HepG2 (cell line): ENCODE measurements around the gene GPC2. TPM values are rescaled to one million over a fixed set of nuclear protein-coding genes. Genes with fewer than 3 reads are reported as not detected.

Experiments used
- FOSL2 ChIP-seq: sonication (generic); formaldehyde crosslinking; IDR thresholded peaks from 2 replicates; pipeline ENCODE4 v1.4.0; 2020; ENCODE audit warnings: missing genetic modification reagents
- GRHL1 ChIP-seq: sonication (generic); formaldehyde crosslinking; conservative IDR thresholded peaks from 2 replicates; pipeline ENCODE4 v1.8.0; 2022; ENCODE audit warnings: missing genetic modification reagents
- NCOR1 ChIP-seq: fragments of 200-600 bp; sonication (generic); IDR thresholded peaks from 2 replicates; pipeline ENCODE4 v1.7.0; 2017; ENCODE audit warnings: antibody characterized with exemption, low read length, borderline replicate concordance
- NR2F2 ChIP-seq: IDR thresholded peaks from 2 replicates; pipeline ENCODE4 v1.6.1; 2012; ENCODE audit warnings: low read depth, inconsistent platforms, borderline replicate concordance
- POLR2AphosphoS2 ChIP-seq: IDR thresholded peaks from 2 replicates; pipeline ENCODE4 v1.6.1; 2011; ENCODE audit warnings: low read depth, low read length, improper control_type of control experiment
- THAP8 ChIP-seq: sonication (generic); formaldehyde crosslinking; IDR thresholded peaks from 2 replicates; pipeline ENCODE4 v1.5.1; 2020; ENCODE audit warnings: missing genetic modification reagents, mild to moderate bottlenecking, borderline replicate concordance
- TSC22D2 ChIP-seq: sonication (generic); formaldehyde crosslinking; IDR thresholded peaks from 2 replicates; pipeline ENCODE4 v1.5.1; 2020; ENCODE audit warnings: missing genetic modification reagents, mild to moderate bottlenecking, borderline replicate concordance
- USF2 ChIP-seq, 2 experiments: sonication (generic) in 1 of 2; formaldehyde crosslinking in 1 of 2; IDR thresholded peaks; 2 replicates each; pipeline versions ENCODE4 v1.5.1 to v1.6.1; 2011 to 2020; ENCODE audit warnings: borderline replicate concordance in 1 of 2, low read depth in 1 of 2, low read length in 1 of 2, mild to moderate bottlenecking in 1 of 2, missing genetic modification reagents in 1 of 2, moderate library complexity in 1 of 2
- XRCC5 ChIP-seq: fragments of 200-400 bp; formaldehyde crosslinking; optimal IDR thresholded peaks from 2 replicates; pipeline ENCODE3; 2017; ENCODE audit warnings: mild to moderate bottlenecking, low read length
- ZBTB33 ChIP-seq: sonication (generic); formaldehyde crosslinking; IDR thresholded peaks from 2 replicates; pipeline ENCODE4 v1.4.0; 2020; ENCODE audit warnings: missing genetic modification reagents
- ZFP37 ChIP-seq: sonication (generic); formaldehyde crosslinking; IDR thresholded peaks from 2 replicates; pipeline ENCODE4 v1.4.0; 2020; ENCODE audit warnings: missing genetic modification reagents, borderline replicate concordance
- ZFP90 ChIP-seq: sonication (generic); formaldehyde crosslinking; IDR thresholded peaks from 2 replicates; pipeline ENCODE4 v1.8.0; 2022; ENCODE audit warnings: missing genetic modification reagents, mild to moderate bottlenecking, inconsistent platforms, borderline replicate concordance
- ZNF317 ChIP-seq: sonication (generic); formaldehyde crosslinking; IDR thresholded peaks from 2 replicates; pipeline ENCODE4 v1.5.0; 2020; ENCODE audit warnings: mild to moderate bottlenecking, missing genetic modification reagents
- ZNF329 ChIP-seq: sonication (generic); formaldehyde crosslinking; IDR thresholded peaks from 2 replicates; pipeline ENCODE4 v1.9.0; 2021; ENCODE audit warnings: low read depth, mild to moderate bottlenecking, missing genetic modification reagents
- ZNF549 ChIP-seq: sonication (generic); formaldehyde crosslinking; IDR thresholded peaks from 2 replicates; pipeline ENCODE4 v1.5.0; 2020; ENCODE audit warnings: missing genetic modification reagents
- ZNF784 ChIP-seq: sonication (generic); formaldehyde crosslinking; IDR thresholded peaks from 2 replicates; pipeline ENCODE4 v1.5.1; 2020; ENCODE audit warnings: missing genetic modification reagents, mild to moderate bottlenecking, borderline replicate concordance
- ZNF816 ChIP-seq: sonication (generic); formaldehyde crosslinking; IDR thresholded peaks from 2 replicates; pipeline ENCODE4 v1.8.0; 2022; ENCODE audit warnings: missing genetic modification reagents, mild to moderate bottlenecking, borderline replicate concordance
- polyA plus RNA-seq, 8 experiments: library from polyadenylated mRNA; depleted of rRNA in 3 of 8; stranded (reverse) in 7 of 8; unstranded in 1 of 8; fragments of >200 nt; fragmentation: Illumina TruSeq in 4 of 8; extraction: Trizol in 4 of 8; gene quantifications; 2 replicates each; pipeline versions ENCODE4 v1.2.1 to v1.2.3, GENCODE V29; 2011 to 2016; ENCODE audit warnings: low read depth in 4 of 8, missing spikeins in 1 of 8, mixed read lengths in 1 of 8; ENCODE audit not compliant: insufficient read depth in 1 of 8
- total RNA-seq, 5 experiments: library from RNA; depleted of rRNA; stranded (reverse); fragments of >200 nt; fragmentation: Illumina TruSeq; extraction: Trizol; gene quantifications; 2 replicates each; pipeline ENCODE4 v1.2.3, GENCODE V29; 2016; ENCODE audit warnings: low read depth in 1 of 5

GPC2 gene
- total and polyA plus RNA-seq, 2 of the 13 experiments (the other 11 are each of a cell fraction or from before 2014, with no cell fraction given) = 0.64 to 0.78 TPM

- TF ChIP-seq THAP8 = no peak; the same call in 1 of the 2 replicates
- no peak; the same call in 1 of the 2 replicates for TF ChIP-seq FOSL2 (CRISPR knock-in tag)
- no peak for TF ChIP-seq ZBTB33 (CRISPR knock-in tag)
- TF ChIP-seq ZNF816 (CRISPR knock-in tag) = peak; percentile 97; the same call in 1 of the 2 replicates
- no peak for TF ChIP-seq GRHL1
- TF ChIP-seq ZNF317 (CRISPR knock-in tag) = peak; percentile 65; the same call in 1 of the 2 replicates
- TF ChIP-seq POLR2AphosphoS2 = 0 out of 2 replicates have a peak, but pooled peaks have one; percentile 41
- TF ChIP-seq NCOR1 = no peak
- TF ChIP-seq ZFP90 (CRISPR knock-in tag) = no peak; the same call in 1 of the 2 replicates
- TF ChIP-seq ZNF784 = 0 out of 2 replicates have a peak, but pooled peaks have one; percentile 16
- TF ChIP-seq USF2 (IDR thresholded peaks at IDR 0.05; ENCODE audit: low read depth, low read length) = no peak
- TF ChIP-seq USF2 (CRISPR knock-in tag; IDR thresholded peaks at IDR 0.05; ENCODE audit: borderline replicate concordance) = no peak; the same call in 1 of the 2 replicates
- no peak for TF ChIP-seq NR2F2
- TF ChIP-seq ZNF329 (CRISPR knock-in tag) = no peak
- 0 out of 2 replicates have a peak, but pooled peaks have one; percentile 8 for TF ChIP-seq TSC22D2 (CRISPR knock-in tag)
- TF ChIP-seq ZFP37 (CRISPR knock-in tag) = peak; percentile 12; the same call in 1 of the 2 replicates
- no peak for TF ChIP-seq XRCC5
- no peak for TF ChIP-seq ZNF549 (CRISPR knock-in tag)
Observed at GRCh38 chr7:100126931-100127865, 50.0 kb downstream of the GPC2 start, which contains the start of gene MBLAC1 (continued).
